ENCODE measurements around the gene DAB2IP.

DAB2IP gene

DNA sequence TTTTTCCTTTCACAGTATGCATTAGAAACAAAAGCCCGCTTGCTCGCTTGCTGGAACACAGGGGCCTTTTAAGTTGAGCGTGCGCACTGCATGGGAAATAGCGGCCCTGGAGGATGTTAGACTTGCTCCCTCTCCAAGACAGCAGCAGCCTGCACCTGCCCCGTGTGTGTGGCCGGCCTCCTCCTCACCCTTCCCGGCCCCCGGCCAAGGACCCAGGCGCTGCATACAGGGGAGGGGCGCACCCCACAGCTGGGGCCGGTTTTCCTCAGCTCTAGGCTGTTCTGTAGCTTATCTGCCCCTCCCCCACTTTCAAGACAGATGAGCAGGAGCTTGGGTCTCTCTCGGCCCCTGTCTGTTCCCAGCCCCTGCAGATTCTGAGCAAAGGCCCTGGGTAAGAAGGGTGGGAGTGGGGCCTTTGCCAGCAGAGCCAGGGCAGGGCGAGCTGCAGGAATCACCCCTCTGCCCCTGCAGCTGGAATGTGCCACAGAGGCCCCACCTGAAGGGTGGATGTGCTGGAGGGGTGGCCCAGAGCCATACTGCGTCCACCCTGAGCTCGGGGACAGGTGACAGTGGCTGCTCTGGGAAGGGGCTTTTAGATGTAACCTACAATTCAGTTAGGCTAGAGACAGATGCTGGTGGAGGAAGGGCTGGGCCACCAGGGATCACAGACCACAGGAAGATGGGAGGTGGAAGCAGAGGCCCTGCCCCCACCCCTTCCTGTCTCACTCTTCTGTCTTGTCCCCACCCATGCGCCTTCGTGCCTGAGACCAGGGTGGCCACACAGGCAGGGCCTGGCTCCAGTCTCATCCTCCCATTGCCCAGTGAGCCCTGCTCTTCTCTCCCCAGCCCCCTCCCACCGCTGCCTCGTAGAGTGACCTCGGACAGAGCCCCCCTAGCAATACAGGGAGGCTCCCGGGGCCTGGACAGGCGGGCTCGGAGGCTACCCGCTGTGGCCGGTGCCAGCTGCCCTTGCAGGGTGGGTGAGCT is 132.4 kb downstream of the DAB2IP start:
- H3K4me3 ChIP-seq (ENCODE audit: low read depth, low read length) = no peak overlapping the region
- DNase-seq (ENCODE audit: low read depth) = no peak
- TF ChIP-seq, protein P1, sequence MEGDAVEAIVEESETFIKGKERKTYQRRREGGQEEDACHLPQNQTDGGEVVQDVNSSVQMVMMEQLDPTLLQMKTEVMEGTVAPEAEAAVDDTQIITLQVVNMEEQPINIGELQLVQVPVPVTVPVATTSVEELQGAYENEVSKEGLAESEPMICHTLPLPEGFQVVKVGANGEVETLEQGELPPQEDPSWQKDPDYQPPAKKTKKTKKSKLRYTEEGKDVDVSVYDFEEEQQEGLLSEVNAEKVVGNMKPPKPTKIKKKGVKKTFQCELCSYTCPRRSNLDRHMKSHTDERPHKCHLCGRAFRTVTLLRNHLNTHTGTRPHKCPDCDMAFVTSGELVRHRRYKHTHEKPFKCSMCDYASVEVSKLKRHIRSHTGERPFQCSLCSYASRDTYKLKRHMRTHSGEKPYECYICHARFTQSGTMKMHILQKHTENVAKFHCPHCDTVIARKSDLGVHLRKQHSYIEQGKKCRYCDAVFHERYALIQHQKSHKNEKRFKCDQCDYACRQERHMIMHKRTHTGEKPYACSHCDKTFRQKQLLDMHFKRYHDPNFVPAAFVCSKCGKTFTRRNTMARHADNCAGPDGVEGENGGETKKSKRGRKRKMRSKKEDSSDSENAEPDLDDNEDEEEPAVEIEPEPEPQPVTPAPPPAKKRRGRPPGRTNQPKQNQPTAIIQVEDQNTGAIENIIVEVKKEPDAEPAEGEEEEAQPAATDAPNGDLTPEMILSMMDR (IDR thresholded peaks at IDR 0.05; ENCODE audit: control insufficient read depth, extremely low read depth, insufficient read depth) = no peak

- H3K4me3 ChIP-seq (ENCODE audit: low read depth, low read length) = no peak overlapping the region
- no peak for DNase-seq (ENCODE audit: low read depth)
- TF ChIP-seq, protein P1 (IDR thresholded peaks at IDR 0.05; ENCODE audit: control insufficient read depth, extremely low read depth, insufficient read depth) = no peak
These were observed 133.4 kb downstream of the DAB2IP start for GRCh38 chr9:121784731-121785411.

GRCh38 chr9:121785673-121786542 is 134.5 kb downstream of the DAB2IP start:
- no peak for DNase-seq (ENCODE audit: low read depth)
- TF ChIP-seq, protein P1 (IDR thresholded peaks at IDR 0.05; ENCODE audit: control insufficient read depth, extremely low read depth, insufficient read depth) = no peak
- H3K4me3 ChIP-seq (ENCODE audit: low read depth, low read length) = no peak overlapping the region

GRCh38 chr9:121786543-121786948 is 135.1 kb downstream of the DAB2IP start:
- TF ChIP-seq, protein P1 (IDR thresholded peaks at IDR 0.05; ENCODE audit: control insufficient read depth, extremely low read depth, insufficient read depth) = no peak
- DNase-seq (ENCODE audit: low read depth) = no peak
- no peak overlapping the region for H3K4me3 ChIP-seq (ENCODE audit: low read depth, low read length)

DNA sequence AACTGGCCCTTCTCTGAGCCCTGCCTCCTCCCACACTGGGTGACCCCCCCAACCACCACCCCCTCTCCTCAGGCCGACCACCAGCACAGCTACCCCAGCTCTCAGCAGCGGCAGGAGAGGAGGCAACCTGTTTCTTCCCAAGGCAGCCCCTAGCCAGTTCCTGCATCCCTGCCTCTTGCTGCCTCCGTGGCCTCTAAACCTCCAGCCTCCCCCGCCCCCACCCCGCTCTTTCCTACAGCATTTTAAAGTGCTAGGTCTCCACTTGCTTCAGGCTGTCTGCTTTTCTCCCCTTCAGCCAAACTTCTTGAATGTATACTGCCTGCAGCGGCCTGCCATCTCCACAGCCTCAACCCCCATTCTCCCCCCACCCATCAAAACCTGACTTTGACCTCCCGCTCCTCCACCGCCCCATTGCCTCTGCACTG is 135.6 kb downstream of the DAB2IP start:
- no peak for DNase-seq (ENCODE audit: low read depth)
- H3K4me3 ChIP-seq (ENCODE audit: low read depth, low read length) = no peak overlapping the region
- TF ChIP-seq, protein P1 (IDR thresholded peaks at IDR 0.05; ENCODE audit: control insufficient read depth, extremely low read depth, insufficient read depth) = no peak

DNA sequence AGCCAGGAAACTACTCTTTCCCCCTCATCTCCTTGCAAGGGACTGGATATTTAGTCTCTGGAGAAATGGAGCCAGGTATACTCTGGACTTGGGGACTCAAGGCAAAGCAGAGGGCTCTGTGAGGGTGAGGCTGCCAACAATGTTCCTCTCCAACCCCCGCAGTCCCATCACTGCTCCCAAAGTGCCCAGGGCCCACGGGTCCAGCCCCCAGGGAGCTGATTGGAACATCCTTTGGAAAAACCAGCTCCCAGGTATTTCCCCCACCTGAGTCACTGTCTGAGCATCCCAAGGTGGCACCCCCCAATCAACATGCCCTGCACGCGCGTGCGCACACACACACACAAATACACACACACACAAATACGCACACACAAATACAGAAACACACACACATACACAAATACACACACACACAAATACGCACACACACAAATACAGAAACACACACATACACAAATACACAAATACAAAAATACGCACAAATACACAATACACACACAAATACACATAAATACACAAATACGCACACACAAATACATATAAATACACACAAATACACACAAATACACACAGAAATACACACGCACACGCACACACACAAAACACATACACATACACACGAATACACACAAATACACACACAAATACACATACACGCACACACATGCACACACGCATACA is 137.4 kb downstream of the DAB2IP start:
- TF ChIP-seq, protein P1 (IDR thresholded peaks at IDR 0.05; ENCODE audit: control insufficient read depth, extremely low read depth, insufficient read depth) = no peak
- H3K4me3 ChIP-seq (ENCODE audit: low read depth, low read length) = no peak overlapping the region
- DNase-seq (ENCODE audit: low read depth) = no peak
